GM12878 (cell line): Measurements from ENCODE around the gene NDOR1. TPM values are rescaled to one million over a fixed set of nuclear protein-coding genes. Genes with fewer than 3 reads are reported as not detected.
A peak's percentile ranks its signal among the peaks of the same experiment; 100 is the strongest.

Experiments
- ATAC-seq: fragments of 200-7000 bp; cut with Tn5 transposase; 3 replicates; pipeline ENCODE4 v1.9.1; 2020; ENCODE audit warnings: mild to moderate bottlenecking, moderate library complexity
- BruUV-seq: library from RNA; stranded (reverse); fragments of 400-500 nt; replicated peaks from 2 replicates; lab custom pipeline; 2021; lab: Mats Ljungman, UMichigan
- CTCF ChIA-PET: fragments of 300-600 bp; sonication (Branson Sonifier 250); formaldehyde crosslinking; extraction: SDS; loops from one replicate; lab custom pipeline; 2021; ENCODE audit warnings: inconsistent platforms; lab: Yijun Ruan, JAX
- POLR2A ChIA-PET: fragments of 350-600 bp; formaldehyde crosslinking; extraction: SDS; loops from one replicate; lab custom pipeline; 2021; ENCODE audit warnings: inconsistent platforms; lab: Charles Lee
- RAD21 ChIA-PET: fragments of 300-600 bp; sonication (Branson Sonifier 250); formaldehyde crosslinking; loops from one replicate; lab custom pipeline; 2023; ENCODE audit warnings: antibody characterized with exemption; ENCODE audit not compliant: unreplicated experiment; lab: Charles Lee
- SMC1A ChIA-PET: fragments of 300-600 bp; sonication (Branson Sonifier 250); formaldehyde crosslinking; loops from one replicate; lab custom pipeline; 2023; ENCODE audit not compliant: unreplicated experiment, uncharacterized antibody; lab: Charles Lee
- DNase-seq: peaks from one replicate; pipeline ENCODE4 v3.0.0-alpha.2; 2011; ENCODE audit warnings: low read depth, low spot score
- FAIRE-seq: peaks from 3 replicates; lab custom pipeline; 2011; peaks lifted over from hg19 to GRCh38; lab: Jason Lieb, UNC
- H2AFZ ChIP-seq: 2 replicates; pipeline ENCODE4 v1.6.0; 2011; ENCODE audit warnings: low read depth, low read length, control low read depth; ENCODE audit not compliant: control insufficient read depth
- H3K27ac ChIP-seq: 2 replicates; pipeline ENCODE4 v1.5.1; 2011; ENCODE audit warnings: control low read depth; ENCODE audit not compliant: control insufficient read depth, insufficient read depth
- H3K27me3 ChIP-seq, 2 experiments: replicated peaks in 1 of 2; 2 replicates each; pipeline versions ENCODE4 v1.6.0 to v1.6.1; 2011; ENCODE audit warnings: low read length in 1 of 2; ENCODE audit not compliant: control insufficient read depth in 2 of 2, insufficient read depth in 2 of 2
- H3K36me3 ChIP-seq, 2 experiments: 2 replicates each; pipeline ENCODE4 v1.5.1; 2011; ENCODE audit warnings: low read length in 1 of 2; ENCODE audit not compliant: control insufficient read depth in 2 of 2, insufficient read depth in 2 of 2
- H3K4me1 ChIP-seq: 2 replicates; pipeline ENCODE4 v1.6.1; 2011; ENCODE audit warnings: mild to moderate bottlenecking, low read length, moderate library complexity, mixed read lengths; ENCODE audit not compliant: control insufficient read depth, insufficient read depth
- H3K4me2 ChIP-seq: 2 replicates; pipeline ENCODE4 v1.6.0; 2011; ENCODE audit warnings: control low read depth; ENCODE audit not compliant: control insufficient read depth, insufficient read depth
- H3K4me3 ChIP-seq: fragments of 200-600 bp; sonication (generic); 2 replicates; pipeline ENCODE4 v1.5.1; 2016
- H3K79me2 ChIP-seq: 2 replicates; pipeline ENCODE4 v1.6.0; 2011; ENCODE audit warnings: low read length; ENCODE audit not compliant: control insufficient read depth, insufficient read depth
- H3K9ac ChIP-seq: 2 replicates; pipeline ENCODE4 v1.8.0; 2011; ENCODE audit warnings: low read length, control low read depth, mixed read lengths; ENCODE audit not compliant: control insufficient read depth, insufficient read depth
- H3K9me3 ChIP-seq: replicated peaks from 3 replicates; pipeline ENCODE4 v1.5.1; 2011; ENCODE audit warnings: mild to moderate bottlenecking, low read length; ENCODE audit not compliant: control insufficient read depth, insufficient read depth
- H4K20me1 ChIP-seq: 2 replicates; pipeline ENCODE4 v1.6.0; 2011; ENCODE audit not compliant: control insufficient read depth, insufficient read depth
- GATAD2B ChIP-seq: fragments of 450-650 bp; conservative IDR thresholded peaks from 2 replicates; pipeline ENCODE4 v1.6.1; 2017; ENCODE audit warnings: low read depth, mild to moderate bottlenecking, moderate library complexity
- NR2C1 ChIP-seq: fragments of 450-650 bp; IDR thresholded peaks from 2 replicates; pipeline ENCODE4 v1.6.1; 2017; ENCODE audit warnings: antibody characterized with exemption, mild to moderate bottlenecking, moderate library complexity
- NR2F1 ChIP-seq: fragments of 450-650 bp; conservative IDR thresholded peaks from 2 replicates; pipeline ENCODE4 v1.6.1; 2017; ENCODE audit warnings: mild to moderate bottlenecking
- NRF1 ChIP-seq: conservative IDR thresholded peaks from 2 replicates; pipeline ENCODE4 v1.6.1; 2011; ENCODE audit warnings: mild to moderate bottlenecking, low read depth, low read length, improper control_type of control experiment
- PKNOX1 ChIP-seq: fragments of 450-650 bp; IDR thresholded peaks from 2 replicates; pipeline ENCODE4 v1.6.1; 2016; ENCODE audit warnings: mild to moderate bottlenecking
- WGBS: methylation state at CpG from one replicate; pipeline ENCODE4 v1.1.6; 2016; ENCODE audit warnings: low lambda C conversion rate; ENCODE audit not compliant: insufficient replicate concordance, insufficient coverage; ENCODE audit errors: missing lambda C conversion rate; 5-methylcytosine and 5-hydroxymethylcytosine counted together
- in situ Hi-C: fragments of 300-500 bp; cut with MboI; formaldehyde crosslinking; loops from 9 replicates; pipeline ENCODE4 v1.14.3; 2018; ENCODE audit warnings: mixed read lengths
- intact Hi-C: fragments of 100-400 bp; cut with micrococcal nuclease; formaldehyde crosslinking; loops from one replicate; pipeline ENCODE4 v1.14.2; 2022; ENCODE audit not compliant: unreplicated experiment
- polyA plus RNA-seq, 11 experiments: library from polyadenylated mRNA; depleted of rRNA in 4 of 11; unstranded in 6 of 11; stranded (reverse) in 5 of 11; fragments of >200 nt; fragmentation: Nextera tagmentation in 4 of 11; fragmentation: Illumina TruSeq in 1 of 11; extraction: Ambion mirVana in 4 of 11; extraction: Trizol in 1 of 11; gene quantifications; 1 replicate in 1 of 11; 2 replicates in 10 of 11; pipeline versions ENCODE4 v1.2.1 to v1.2.3, GENCODE V29; 2011 to 2016; ENCODE audit warnings: inconsistent platforms in 2 of 11, missing spikeins in 2 of 11, low read depth in 1 of 11
- total RNA-seq, 4 experiments: library from RNA; depleted of rRNA in 3 of 4; stranded (reverse); fragments of >200 nt in 3 of 4; fragmentation: Illumina TruSeq in 1 of 4; extraction: Trizol in 1 of 4; gene quantifications; 2 replicates each; pipeline versions ENCODE4 v1.2.1 to v1.2.3, GENCODE V29; 2013 to 2021

Gene NDOR1
- total and polyA plus RNA-seq, 10 of the 15 experiments (the other 5 are each of a cell fraction or from before 2014, with no cell fraction given), result 0.04 to 32.9 (median 11.1) TPM

GRCh38 chr9:137167277-137167746 is 38.2 kb upstream of the NDOR1 start:
- Histone ChIP-seq H3K4me2 (no peak overlapping the region), H3K4me3 (no peak overlapping the region), H3K9ac (no peak overlapping the region), H3K9me3 (no peaks in the 10 kb centered on the region), H3K4me1 (peaks cover 8% of the 10 kb centered on the region; the same call in 1 of the 2 replicates), H4K20me1 (no peaks in the 10 kb centered on the region), H2AFZ (no peak overlapping the region), H3K79me2 (no peaks in the 10 kb centered on the region), H3K36me3 (no peaks in the 10 kb centered on the region), H3K27ac (no peak overlapping the region), H3K27me3 (peaks cover 0 to 8% of the 10 kb centered on the region in 2 experiments; a peak in 3 of 4 replicates)
- ChIA-PET SMC1A (no interaction called here), POLR2A (interaction anchor here (0.6 to 4.4 kb wide), 5 partner anchors 9 to 49 kb away, joined by 4 to 37 read pairs (median 7); no protein-coding TSS in a partner anchor), CTCF (no interaction called here), RAD21 (interaction anchor here (0.6 to 4.3 kb wide), 5 partner anchors 8 to 56 kb away, joined by 3 to 25 read pairs (median 3); partner anchors contain the start of gene SSNA1)
- DNase-seq (no peak), ATAC-seq (no peak), FAIRE-seq (no peak)
- no peak for TF ChIP-seq PKNOX1
- in situ Hi-C loops (no loop called here), intact Hi-C loops (no loop called here)
- BruUV-seq, result no TSS peak
- WGBS, result 25% methylated on average over 38 of the region's 44 CpGs

- ATAC-seq (peak; percentile 48), FAIRE-seq (no peak), DNase-seq (no peak)
- WGBS, result 14% methylated on average over 53 of the region's 57 CpGs
- H4K20me1 ChIP-seq, result no peaks in the 10 kb centered on the region
- CTCF ChIA-PET, result interaction anchor here (1.4 kb wide), 1 partner anchor 37 kb away, joined by 3 read pairs; no protein-coding TSS in a partner anchor
- SMC1A ChIA-PET, result interaction anchor here (1.0 kb wide), 1 partner anchor 10 kb away, joined by 3 read pairs; no protein-coding TSS in a partner anchor
- BruUV-seq, result no TSS peak
- H3K4me3 ChIP-seq, result no peak overlapping the region
- TF ChIP-seq GATAD2B, result 0 out of 2 replicates have a peak, but pooled peaks have one; percentile 27
- TF ChIP-seq NRF1, result no peak
- peak; percentile 96 for TF ChIP-seq NR2F1
- peak; percentile 86 for TF ChIP-seq NR2C1
- no peaks in the 10 kb centered on the region for H3K9me3 ChIP-seq
- RAD21 ChIA-PET, result interaction anchor here (0.8 to 4.3 kb wide), 5 partner anchors 9 to 56 kb away, joined by 3 to 25 read pairs (median 4); no protein-coding TSS in a partner anchor
- H3K36me3 ChIP-seq, result no peaks in the 10 kb centered on the region
- peaks cover 8% of the 10 kb centered on the region; the same call in 1 of the 2 replicates for H3K4me1 ChIP-seq
- in situ Hi-C loops, result no loop called here
- POLR2A ChIA-PET, result interaction anchor here (0.6 to 4.4 kb wide), 7 partner anchors 10 to 81 kb away, joined by 3 to 37 read pairs (median 4); partner anchors contain the start of gene MAN1B1
- H2AFZ ChIP-seq, result no peak overlapping the region
- no peak overlapping the region for H3K9ac ChIP-seq
- H3K4me2 ChIP-seq, result peak overlapping the region; percentile 82; the same call in 1 of the 2 replicates
- intact Hi-C loops, result no loop called here
- H3K79me2 ChIP-seq, result no peaks in the 10 kb centered on the region
- H3K27me3 ChIP-seq, result peaks cover 0 to 8% of the 10 kb centered on the region in 2 experiments; a peak in 3 of 4 replicates
- H3K27ac ChIP-seq, result no peak overlapping the region
Measured at GRCh38 chr9:137167747-137168572, 37.5 kb upstream of the NDOR1 start.
